NCI-H187 (cell line): Measurements from ENCODE around the gene ARHGAP15.

Source experiments
- DNase-seq, 2 experiments: peaks; one replicate each; lab custom pipeline; 2025; lab: John Stamatoyannopoulos, UW

The ARHGAP15 gene

DNA sequence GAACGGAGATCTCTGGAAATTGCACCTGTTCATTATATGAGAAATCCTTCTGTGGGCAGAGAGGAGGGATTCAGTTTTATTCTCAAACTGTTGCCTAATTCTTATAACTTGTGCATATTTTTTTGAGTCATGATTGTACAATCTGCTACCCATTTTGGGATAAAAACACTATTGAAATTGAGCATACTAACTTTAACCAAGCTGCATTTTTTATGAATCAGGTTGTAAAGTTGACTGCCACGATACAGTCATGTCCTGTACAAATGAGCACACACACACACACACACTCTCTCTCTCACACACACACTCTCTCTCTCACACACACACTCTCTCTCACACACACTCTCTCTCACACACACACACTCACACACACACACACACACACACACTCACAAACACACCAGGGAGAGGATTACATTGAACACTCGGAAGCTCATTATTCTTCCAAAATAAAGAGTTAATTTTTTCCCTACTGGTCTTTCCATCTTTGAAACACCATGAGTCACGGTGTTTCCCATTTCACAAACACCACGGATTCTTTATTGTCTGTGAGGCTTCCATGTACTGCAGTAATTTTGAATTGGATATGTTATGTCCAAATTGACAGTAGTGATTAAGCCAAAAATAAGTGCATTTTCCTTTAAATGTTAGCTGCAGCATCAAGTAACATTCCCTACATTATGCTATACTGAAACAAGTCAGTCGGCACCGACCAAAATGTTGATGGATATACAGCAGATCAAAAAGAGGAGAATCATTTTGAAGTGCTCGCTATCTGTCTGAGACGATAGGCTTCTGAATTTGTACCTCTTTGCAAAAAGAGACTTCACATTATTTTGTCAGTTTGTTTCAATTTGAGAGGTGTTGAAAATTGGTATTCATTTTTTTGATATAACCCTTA is 216.9 kb downstream of the ARHGAP15 start:
- no peak for DNase-seq

DNA sequence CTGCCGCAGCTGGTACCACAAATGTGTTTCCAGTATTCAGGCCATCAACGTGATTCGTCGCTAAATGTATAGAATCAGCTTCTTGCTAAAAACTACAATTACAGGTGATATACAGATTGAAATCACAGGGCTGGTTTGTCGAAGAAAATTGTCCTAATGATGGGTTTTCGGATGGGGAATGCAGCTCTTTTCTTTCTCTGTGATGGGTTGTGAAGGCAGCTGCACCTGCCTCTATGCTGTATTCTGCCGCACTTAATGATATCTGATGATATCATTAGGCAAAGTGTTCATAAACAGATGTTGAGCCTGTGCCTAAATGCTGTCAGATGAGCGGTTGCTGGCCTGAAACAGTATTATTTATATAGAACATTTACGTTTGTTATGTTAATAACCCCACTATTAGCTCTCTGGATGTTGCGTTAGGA is 218.1 kb downstream of the ARHGAP15 start:
- DNase-seq: no peak

DNA sequence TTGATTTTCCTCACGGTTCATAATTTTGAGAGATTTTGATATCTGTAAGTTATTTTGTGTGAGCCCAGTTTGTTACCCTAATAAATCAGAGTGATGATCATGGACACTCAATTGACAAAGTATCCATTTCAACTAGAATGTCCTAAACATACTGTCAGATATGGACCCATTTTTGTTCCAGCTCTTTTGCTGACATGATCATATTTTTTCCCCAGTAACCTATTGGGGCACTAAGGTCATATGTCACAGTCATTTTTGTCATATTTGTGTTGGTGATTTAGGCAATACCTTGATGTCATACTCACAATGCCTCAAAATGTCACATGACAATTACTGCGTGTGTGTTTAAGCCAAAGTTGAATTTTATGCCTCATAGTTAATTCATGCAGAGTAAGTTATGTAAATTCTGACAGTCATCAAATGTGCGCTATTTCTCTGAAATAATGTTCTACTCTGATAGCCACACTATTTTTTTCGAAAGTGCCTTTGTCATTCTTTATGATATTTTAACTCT is 218.7 kb downstream of the ARHGAP15 start:
- no peak for DNase-seq

DNA sequence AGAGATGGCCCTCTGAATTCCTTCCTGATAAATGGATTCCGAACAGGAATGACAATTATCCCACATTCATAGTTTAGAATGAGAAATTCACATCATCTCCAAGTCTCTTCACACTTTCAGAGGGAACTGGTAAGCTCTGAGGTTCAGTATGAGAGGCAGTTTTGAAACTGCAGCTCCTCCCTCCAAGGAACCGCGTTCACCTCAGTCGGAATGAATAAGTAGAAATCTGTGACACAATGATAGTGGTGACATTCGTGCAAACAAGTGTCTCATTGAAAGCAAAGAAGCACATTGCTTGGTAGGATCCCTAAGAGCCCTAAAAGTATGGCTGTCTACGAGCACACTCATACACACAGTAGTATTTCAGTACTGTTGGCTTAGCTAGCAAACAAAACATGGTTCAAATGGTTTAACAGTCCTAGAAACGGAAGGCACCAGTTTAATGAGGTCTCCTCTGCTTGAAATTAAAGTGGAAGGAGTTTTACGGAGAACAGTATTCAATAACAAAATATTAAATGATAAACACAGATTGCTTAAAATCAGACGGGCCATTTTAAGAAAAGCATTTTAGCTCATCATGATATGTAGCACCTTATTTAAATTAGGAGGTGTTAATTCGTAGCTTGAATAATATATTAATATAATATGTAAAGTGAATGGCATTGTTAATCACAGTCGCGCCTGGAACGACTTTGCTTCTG is 225.0 kb downstream of the ARHGAP15 start:
- no peak for DNase-seq

DNA sequence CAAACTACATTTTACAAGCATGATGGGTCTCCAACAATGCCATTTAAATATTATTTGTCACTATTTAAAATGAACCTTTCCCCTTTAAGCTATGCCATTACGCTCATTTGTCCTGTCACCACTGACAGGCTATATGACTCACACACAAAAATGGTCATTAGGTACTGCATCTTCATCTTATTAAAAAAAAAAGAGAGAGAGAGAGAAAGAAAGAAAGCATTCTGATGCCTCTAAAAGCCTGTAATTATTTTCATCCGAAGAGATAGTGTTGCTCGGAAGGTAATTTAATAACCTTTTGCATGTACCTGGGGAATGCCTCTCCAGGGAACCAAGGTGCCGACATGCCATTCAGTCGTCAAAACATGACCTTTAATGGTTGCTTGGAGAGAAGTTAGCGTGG is 226.7 kb downstream of the ARHGAP15 start:
- no peak for DNase-seq

DNA sequence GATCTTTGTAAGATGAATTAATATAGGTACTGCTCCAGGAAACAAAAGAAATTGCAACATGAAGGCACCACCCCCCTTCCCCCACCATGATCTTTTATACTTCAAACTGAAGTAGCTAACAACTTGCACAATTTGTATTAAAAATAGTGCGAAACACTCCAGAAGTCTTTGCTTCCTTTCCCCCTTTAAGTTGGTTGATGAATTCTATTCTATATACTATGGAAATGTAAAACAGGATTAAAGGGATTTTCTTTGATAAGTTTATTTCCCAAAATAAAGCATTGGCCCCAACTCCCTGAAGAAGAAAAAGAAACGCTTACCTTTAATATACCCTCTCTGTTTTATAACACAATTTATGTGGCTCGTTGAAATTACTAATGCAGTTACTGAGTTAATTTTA is 227.1 kb downstream of the ARHGAP15 start:
- no peak for DNase-seq

DNA sequence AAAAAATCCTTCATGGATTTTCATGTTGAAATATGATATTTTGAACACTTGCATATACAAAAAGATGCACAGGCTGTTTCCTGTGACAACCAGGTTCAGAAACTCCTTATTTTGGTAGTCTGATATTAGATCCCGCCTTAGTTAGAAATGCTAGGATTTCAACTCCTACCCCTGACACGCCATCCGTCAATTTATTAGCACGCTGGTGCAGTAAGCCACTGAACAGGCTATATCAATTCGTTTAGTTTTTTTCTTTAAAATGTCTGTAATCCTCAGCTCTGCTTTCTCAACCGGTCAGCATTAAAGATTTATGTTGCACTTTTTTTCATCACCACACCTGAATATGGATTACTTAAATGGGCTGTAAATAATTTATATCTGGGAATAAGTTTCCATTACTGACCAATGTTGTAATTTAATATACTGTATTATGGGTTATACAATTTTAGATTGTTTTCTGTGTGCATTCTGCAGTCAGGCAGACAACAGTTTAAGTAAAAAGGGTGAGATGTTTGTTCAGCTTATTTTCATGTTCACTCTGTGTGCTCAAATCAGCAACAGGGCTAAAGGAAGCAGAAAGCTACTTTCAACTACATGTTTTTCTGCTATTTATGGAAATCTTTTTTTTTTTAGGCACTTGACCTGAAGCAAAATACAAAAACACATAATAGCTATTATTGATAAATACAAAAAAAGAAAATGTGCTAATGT is 227.7 kb downstream of the ARHGAP15 start:
- DNase-seq: no peak

DNA sequence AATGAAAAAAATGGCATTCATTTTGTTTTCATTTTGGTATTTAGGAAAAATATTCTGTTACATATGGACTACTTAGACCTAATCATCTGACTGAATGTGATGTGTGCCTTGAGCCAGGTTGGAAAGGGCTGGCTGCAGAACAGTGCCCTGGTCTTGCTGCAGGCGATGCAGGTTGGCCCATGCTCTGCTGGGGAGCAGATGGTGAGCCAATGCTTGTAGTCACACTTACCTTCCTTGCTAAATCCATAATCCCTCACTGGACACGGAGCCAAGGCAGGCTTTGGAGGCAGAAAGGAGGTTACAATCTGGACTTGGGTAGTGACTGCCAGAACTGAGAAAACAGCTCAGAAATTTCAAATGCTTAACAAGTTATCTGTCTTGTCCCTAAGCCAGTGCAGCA is 228.7 kb downstream of the ARHGAP15 start:
- no peak for DNase-seq

DNA sequence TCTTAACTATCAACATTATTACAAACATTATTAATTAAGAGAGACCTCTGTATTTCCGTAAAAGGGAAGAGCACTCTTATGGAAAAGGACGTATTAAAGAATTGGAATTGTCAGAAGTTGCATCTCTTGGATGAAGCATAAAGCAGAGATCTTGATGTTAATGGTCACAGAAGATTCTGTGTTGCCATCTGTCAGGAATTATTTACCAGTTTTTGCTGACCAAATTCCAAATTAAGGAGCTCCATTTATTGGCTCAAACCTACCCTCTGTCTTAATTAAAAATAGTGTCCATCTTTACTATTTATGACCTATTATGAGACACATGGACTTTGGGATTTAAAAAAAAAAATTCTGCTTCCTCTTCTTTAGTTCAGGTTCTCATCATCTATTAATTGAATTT is 232.1 kb downstream of the ARHGAP15 start:
- DNase-seq: no peak

DNA sequence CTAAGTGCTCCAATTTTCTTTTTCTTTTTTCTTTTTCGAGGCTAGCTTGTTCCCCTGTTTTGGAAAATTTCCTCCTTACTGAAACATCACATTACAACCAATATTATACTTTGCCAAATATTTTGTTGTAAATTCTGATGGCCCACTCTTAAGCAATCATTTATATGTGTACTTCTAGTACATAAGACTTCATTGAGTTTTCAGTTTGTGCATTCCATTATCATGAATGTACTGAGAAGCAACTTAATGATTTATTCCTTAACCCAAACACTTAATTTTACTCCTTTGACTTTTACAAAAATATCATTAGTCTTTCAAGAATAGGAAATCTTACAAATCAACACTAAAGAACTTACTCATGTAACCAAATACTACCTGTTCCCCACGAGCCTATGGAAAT is 242.4 kb downstream of the ARHGAP15 start:
- no peak for DNase-seq

DNA sequence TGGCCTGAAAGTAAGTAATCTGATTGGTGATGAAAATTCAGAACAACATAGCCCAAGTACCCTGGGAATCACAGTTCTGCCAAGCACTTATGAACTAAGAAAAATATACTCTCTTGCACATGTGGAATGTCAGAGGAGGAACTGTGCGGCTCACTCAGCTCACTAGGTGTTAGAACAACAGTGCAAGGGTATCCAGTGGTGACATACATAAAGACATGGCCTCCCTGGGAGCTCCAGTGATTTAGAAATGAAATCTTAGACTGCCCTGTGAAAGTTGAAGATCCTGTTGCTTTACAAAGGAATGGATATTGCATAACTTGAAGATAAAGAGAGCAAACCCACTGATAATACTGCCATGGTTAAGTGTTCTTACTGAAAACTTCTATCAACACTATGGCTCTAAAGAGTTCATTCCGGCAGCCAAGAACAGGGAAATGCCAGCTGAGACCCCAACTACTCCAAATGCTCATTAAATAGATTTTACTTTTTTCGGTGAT is 246.2 kb downstream of the ARHGAP15 start:
- DNase-seq: no peak

DNA sequence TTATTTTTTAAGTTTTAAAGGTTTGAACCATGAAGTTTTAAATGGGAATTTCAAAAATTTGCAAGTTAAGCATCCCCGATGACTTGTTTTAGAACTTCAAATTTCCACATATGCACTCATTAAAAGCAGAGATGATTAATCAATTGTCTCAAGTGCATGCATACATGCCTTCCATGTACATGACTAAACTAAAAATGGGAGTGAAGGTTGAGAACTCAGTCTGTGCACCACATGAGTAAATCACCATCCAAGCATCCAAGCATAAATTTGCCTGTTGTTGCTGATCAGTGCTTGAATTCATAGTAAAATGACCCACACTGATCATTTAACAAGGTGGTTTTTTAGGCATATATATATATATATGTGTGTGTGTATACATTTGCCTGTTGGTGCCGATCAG is 249.8 kb downstream of the ARHGAP15 start:
- DNase-seq: no peak

DNA sequence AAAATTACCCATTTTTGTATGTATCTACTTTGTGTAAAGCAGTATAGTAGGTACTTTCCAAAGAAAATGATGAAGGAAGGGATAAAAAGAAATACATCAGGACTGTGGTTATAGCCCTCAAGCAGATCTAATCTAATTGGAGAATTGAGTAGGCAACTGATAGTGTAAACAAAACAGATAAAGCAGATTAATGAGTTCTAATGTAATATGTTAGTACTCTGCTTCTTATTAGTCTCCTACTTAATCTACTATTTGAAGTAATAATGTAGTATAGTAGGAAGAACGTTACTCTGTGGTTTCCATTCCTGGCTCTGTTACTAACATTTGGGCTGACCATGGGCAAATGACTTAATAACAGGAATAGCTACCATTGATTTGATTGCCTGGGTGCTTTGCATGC is 250.7 kb downstream of the ARHGAP15 start:
- no peak for DNase-seq

DNA sequence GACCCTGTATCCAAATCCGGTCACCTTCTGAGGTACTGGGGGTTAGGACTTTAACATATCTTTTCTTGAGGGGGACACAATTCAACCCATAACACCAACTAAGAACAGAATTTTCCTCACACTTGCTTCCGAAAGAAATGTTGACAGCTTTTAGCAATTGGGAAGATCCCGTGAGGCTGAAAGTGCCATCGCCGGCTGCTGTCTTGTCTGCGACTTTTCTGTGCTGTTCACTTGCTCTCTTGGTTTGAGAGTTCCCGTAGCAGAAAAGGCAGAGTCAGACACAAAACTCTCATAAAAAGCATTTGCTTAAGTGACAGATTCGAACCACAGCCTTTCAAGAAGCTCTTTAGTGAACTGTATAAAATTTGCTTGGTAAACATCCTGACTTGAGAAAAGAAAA is 253.4 kb downstream of the ARHGAP15 start:
- no peak for DNase-seq

DNA sequence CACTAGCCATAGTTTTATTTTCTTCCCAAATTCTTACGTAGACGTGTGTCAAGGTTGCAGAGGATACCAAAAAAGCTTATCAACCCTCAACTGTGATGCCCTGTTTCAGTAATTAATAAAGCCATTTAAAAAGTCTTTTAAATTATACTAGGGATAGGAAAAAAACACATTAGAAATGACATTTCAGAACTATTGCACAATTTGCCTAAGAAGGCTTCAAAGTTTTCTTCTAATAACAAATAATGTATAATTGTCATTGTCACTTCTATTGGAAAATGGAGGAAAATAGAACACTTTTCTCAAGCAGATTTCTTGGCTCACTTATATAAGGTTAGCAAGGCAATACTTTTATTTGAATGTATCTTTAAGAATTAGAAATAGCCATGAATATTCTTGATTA is 253.8 kb downstream of the ARHGAP15 start:
- DNase-seq: no peak

DNA sequence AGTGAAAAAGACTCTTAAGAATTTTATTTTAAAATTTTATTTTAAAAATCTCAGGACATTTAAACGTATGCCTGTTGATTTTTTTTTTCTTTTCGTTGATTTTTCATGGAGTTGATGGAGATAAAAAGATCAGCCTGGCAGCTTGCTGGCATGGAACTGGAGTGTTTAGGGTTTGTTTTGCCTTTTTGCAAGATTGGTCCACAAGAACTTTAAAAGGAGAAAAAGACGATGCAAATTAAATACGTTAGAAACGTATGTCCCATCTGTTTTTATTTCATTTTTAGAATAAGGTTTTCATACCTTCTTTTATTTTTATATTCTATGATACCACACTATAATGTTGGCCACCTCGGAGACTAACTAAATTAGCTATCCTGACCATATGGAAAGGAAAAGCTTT is 254.9 kb downstream of the ARHGAP15 start:
- DNase-seq: no peak

DNA sequence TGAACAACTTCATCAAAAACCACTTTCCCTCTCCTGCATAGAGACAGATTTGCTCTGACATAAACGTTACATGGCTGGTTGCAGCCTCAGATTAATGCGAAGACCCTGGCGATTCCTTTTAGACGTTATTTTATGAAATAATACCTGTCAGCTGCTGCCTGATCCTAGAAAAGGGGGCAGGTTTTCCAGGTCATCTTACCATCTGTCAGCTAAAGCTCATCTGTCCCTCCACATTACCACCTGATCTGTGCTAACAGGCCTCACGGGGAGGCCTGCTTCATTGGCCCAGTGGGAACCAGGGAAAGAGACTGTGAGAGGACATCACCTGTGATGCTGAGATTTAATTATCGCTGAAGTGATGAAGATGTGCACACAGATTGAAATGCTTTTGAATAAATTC is 261.0 kb downstream of the ARHGAP15 start:
- no peak for DNase-seq

DNA sequence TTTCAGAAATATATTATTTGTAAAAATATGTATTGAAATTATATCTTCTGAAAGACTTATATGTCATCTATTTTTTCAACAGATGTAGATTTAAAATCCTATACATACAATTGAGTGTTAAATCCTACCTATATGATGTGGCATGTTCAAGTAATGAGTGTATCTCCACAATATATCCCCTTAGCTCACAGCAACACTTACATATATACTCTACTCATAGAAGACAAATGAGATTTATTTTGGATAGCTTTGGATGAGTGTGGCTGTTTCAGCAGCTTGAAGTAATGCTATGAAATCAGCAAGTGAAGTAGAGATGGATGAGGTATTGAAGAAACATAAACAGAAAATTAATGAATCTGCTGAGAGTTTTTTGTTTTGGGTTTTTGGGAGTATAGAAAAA is 263.1 kb downstream of the ARHGAP15 start:
- DNase-seq: no peak

DNA sequence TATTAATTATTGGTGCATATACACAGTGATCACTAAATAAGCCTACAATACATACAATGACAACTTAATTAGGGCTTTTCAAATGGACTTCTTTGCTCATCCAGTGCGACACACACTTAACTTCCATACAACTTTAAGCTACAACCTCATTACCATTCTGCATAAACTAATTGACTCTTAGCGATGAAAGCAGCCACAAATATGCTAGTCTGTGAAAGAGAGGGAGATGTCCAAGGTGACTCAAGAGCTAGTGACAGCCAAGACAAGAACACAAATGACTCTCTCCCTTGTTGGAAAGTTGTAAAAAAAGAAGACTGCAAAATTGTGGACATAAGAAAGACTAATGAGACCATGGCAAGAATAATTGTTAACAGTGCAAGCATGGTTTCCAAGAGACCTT is 264.8 kb downstream of the ARHGAP15 start:
- DNase-seq: no peak

DNA sequence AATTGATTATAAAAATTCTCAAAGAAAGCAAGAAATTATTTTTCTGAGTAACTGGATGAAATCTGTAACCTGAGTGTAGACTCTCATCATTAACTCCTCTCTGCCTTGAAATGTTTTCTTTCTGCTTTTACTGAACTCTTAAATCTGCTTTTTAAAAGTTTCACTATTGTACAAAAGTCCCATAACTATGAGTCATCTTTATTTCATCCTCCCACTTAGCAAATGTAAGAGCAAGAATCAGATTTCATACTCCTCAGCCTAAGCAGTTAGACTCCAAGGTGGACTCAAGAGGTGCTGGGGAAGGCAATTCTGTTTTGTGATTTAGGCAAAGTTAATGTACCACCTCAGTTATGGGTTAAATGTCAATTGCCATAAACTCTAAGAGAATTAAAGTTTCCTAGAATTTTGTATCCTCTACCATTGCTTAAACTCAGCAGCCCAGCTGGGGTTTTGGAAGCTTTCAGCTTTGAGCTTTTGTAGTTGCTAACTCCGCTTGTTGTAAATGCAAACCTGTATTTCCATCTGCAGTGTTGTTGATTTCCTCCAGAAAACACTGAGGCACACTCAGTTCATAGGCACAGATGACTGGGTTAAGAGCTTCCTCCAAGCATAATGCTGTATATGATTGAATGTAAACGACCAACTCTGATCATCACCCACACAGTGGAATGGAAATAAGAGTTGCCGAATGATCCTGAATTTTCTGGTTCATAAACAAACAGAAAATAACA is 268.8 kb downstream of the ARHGAP15 start:
- DNase-seq: no peak

DNA sequence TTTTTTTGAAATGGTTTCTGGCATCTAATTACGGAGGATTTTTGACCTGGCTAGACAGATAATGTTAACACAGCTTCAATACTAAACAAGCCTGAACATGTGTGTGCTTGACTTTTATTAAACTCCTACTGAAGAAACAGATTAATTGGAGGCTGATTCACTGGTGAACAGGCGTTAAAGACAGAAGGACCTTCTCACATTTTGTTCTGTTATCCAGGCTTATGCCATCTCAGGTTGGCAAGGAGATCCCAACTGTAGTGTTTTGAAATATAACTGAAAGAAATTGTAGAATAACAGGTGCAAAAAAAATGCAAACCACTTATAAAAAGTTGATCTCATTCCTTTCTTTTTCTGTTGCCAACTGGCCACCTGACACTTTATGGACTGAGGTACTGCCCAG is 269.6 kb downstream of the ARHGAP15 start:
- no peak for DNase-seq

DNA sequence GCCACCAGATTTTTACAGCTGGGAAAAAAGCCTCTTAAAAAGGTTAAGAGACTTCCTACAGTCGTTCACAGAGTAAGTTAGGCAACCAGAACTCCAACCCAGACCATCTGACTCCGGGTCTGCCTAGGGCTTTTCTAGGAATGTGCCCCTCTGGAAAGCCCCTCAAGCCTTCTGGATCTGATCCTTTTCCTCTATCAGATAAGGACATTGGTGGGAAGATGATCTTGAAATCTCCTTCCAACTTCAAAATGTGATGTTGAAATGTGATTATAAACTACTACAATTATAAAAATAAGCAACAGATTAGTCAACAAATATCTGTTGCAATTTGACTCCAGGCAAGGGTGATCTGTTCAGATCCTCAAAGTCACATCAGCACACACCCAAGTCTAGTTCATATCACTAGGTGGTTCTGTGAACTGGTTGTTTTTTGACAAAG is 270.4 kb downstream of the ARHGAP15 start:
- no peak for DNase-seq
